KG1 (cell line): ENCODE data around the gene ADIPOR2.
"Not testable (repeated sequence)": the region's sequence is repeated elsewhere in the genome, so short reads cannot be mapped to it uniquely, and the experiment has no call there.

Experiments
- DNase-seq: peaks from one replicate; lab custom pipeline; 2025; lab: John Stamatoyannopoulos, UW

The ADIPOR2 gene

DNA sequence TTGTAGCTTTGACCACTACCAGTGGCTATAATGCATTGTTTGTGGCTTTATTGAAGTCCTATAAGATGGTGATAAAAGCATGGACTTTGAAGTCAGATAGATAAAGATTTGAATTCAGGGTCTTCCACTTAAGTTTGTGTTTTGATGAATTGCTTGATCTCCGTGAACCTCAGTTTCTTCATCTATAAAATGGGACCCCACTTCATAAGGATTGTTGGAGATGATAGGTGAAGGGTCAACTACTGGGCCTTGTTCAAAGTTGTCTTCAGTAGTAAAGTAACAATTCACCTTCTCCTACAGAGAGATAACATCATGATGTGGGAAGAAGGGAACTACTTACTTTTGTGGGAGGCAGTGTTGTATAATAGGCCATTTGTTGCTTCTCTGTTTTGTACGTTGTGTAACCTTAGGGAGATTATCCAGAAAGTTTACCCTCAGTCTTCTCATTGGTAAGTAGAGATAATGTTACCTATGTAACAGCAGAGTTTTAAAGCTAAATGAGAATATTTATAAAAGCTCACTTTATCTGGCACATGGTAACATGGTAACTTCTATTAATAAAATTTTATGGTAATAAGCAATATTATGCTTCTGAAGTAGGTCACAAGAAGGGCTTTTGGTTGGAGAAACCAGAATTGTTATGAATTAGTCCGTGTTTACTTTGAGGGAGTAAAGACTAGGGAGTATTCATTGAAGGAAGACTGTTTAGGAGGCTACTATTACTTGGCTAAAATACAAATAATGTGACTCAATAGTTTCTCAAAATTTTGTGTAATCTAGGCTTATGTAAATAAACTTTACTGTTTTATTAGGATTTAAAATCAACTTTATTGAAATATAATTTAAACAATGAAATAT lies 15.1 kb downstream of the ADIPOR2 start:
- DNase-seq = no peak

DNA sequence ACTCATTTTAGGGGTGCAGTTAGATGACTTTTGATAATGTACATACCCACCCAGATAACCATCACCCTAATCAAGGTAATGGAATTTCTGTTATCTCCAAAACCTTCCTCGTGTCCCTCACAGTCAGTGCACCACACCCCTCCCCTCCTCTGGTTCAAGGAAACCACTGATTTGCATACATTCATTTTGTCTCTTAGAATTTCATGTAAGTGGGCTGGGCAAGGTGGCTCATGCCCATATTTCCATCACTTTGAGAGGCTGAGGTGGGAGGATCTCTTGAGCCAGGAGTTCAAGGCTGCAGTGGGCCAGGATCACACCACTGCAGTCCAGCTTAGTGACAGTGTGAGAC lies 15.7 kb downstream of the ADIPOR2 start:
- no peak for DNase-seq

DNA sequence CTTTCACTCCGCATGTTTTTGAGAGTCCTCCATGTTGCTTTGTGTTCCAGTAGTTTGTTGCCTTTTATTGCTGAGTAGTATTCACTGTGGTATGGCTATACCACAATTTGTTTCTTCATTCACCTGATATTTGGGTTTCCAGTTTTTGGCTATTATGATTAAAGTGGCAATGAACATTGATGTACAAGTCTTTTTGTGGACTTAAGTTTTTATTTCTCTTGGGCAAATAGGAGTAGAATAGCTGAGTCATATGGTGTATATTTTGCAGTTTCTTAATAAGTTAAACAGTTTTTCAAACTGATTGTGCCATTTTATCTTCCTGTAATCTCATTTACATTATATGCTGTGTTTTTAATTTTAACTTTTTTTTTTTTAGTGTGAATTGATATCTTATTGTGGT lies 16.2 kb downstream of the ADIPOR2 start:
- no peak for DNase-seq

DNA sequence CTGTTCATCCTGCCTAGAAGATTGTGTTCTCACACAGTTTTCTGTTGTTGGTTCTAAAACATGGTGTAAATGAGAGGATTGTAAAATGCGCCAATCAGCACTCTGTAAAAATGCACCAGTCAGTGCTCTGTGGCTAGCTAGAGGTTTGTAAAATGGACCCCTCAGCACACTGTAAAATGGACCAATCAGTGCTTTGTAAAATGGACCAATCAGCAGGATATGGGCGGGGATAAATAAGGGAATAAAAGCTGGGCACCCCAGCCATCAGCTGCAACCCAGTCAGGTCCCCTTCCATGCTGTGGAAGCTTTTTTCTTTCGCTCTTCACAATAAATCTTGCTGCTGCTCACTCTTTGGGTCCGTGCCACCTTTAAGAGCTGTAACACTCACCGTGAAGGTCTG lies 19.1 kb downstream of the ADIPOR2 start:
- not testable (repeated sequence) for DNase-seq

DNA sequence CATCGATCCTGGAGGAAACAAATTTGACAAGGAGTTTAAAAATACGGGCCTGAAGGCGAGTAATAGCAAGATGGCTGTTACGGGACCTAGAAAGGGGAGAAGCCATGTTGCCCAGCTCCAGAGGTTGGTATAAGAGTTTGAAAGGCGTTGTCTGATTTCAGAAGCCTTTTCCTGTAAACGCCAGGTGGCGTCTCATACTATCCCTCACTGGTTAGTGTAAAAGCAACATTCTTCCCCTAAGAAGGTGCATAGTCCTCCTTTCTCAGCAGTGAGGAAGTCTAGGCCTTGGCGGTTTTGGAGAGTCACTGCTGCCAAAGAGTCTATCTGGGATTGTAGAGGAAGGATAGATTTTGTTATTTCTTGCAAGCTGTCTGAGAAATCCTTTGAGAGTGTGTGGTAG lies 20.0 kb downstream of the ADIPOR2 start:
- DNase-seq = not testable (repeated sequence)

DNA sequence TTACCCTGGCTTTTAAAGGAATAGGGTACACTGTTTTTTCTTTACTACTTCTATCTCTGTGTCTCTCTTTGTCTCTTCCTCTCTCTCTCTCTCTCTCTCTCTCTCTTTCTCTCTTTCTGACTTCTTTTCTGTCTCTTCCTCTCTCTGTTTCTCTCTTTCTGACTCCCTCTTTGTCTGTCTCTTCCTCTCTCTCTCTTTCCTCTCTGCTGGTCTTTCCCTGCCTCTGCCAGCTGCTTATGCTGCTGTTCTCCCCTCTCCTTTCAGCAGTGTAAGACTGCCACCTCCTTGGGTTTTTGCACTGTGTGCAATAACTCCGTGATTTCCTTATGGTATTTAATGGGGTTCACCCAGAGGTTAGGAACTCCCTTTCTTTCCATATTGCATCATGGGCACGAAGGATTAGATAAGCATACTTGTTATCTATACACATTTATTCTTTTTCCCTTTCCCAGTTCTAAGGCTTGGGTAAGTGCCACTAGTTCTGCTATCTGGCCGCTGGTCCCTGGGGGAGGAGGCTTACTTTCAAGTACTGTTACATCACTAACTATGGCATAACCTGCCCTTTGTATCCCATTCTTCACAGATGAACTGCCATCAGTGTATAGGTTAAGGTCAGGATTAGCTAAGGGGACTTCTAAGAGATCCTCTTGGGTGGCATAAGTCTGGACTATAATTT lies 20.8 kb downstream of the ADIPOR2 start:
- not testable (repeated sequence) for DNase-seq

DNA sequence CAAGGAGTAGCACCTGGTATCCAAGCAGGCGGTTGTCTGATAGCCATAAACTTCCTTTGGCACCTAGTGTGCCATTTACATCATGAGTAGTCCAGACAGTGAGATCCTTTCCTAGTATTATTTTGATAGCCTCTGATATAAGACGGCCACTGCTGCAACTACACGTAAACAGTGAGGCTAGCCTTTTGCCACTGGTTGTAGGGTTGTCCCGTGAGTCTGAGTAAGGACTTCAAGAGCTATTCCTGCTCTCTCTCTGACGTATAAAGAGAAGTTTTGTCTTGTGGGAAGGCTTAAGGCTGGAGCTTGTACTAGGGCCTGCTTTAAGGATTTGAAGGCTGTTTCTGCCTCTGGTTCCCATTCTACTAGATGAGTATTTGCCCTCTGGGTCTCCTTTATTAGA lies 21.4 kb downstream of the ADIPOR2 start:
- DNase-seq = not testable (repeated sequence)

DNA sequence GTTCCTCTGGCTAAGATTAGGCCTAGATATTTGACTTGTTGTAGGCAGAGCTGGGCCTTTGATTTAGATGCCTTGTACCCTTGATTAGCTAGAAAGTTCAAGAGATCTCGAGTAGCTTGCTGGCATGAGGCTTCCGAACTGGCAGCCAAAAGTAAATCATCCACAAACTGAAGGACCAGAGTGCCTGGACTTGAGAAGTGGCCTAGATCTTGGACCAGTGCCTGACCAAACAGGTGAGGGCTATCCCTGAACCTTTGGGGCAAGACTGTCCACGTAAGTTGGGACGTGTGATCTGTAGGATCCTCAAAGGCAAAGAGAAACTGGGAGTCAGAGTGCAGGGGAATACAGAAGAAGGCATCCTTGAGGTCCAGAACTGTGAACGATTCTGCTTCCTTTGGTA lies 22.0 kb downstream of the ADIPOR2 start:
- not testable (repeated sequence) for DNase-seq

DNA sequence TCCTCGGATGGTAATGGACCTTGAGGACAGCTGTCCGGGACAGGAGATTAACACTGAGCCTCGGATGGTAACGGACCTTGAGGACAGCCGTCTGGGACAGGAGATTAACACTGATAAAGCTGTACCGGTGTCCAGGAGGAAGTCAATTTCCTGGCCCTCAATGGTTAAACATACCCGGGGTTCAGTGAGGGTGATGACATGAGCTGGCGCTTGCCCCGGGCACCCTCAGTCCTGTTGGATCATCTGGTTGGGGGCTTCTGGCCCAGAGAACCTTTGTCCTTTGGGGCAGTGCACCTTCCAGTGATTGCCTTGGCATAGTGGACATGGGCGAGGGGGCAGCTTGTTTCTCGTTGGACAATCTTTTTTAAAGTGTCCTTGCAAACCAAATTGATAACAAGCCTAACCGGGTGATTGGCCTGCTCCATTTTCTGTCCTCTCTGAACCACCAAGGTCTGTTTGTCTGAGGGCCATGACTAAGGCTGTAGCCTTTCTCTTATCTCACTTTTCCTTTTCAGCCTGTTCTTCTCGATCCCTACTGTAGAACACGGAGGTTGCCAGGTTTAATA lies 23.0 kb downstream of the ADIPOR2 start:
- DNase-seq = not testable (repeated sequence)

DNA sequence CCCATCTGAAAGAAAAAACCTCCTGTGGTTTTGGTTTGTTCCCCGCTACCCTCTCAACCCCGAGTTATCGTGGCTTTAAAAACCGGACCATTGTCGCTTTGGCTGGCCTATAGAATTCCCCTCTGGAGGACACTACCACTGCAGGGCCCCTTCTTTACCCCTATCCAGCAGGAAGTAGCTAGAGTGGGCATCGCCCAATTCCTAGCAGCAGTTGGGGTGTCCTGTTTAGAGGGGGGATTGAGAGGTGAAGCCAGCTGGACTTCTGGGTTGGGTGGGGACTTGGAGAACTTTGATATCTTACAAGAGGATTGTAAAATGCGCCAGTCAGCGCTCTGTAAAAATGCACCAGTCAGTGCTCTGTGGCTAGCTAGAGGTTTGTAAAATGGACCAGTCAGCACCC lies 24.6 kb downstream of the ADIPOR2 start:
- DNase-seq = not testable (repeated sequence)

DNA sequence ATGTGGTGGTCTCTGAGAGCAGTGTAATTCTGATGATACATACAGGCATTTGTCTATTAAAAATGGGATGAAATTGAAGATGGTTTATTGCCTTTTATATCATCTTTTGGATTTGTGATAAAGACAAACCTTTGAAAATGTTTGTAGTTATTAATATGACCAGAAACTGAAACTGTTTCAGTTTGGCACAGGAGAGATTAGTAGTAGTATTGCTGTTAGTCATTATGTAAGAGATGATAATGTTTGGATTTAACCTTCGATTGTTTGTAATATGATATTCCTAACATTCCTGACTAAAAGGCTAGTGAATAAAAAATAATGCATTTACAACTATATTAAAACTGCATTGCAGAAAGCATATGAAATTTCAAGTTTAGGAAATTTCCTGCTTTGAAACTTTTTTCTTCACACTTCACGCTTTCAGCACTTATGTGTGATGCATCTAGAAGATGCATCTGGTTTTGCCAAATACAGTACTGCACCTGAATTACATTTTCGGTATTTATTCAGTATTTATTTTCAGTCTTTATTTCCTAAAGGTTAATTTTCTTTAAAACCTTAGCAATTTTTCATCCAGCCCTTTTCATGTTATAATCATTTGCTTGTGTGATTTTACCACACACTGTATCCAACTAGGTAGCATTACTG lies 25.5 kb downstream of the ADIPOR2 start:
- DNase-seq = no peak

DNA sequence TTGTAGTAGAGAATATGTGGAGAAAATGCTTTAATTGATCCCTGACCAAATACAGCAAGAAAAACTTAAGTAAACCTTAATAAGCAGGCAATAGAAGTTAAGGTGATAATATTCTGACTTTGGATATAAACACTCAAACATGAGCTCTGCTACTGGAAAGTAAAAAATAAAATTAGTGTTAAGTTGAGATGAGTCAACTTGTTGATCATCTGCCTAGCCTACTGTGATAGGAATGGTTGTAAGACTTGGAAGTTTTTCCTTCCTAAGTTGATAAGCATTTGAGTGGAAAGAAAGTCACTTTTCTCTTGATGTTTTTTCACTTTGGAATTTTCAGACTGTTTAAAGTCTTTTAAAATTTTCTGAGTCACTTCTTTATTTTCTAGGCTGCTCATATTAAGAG lies 26.0 kb downstream of the ADIPOR2 start:
- DNase-seq = no peak

DNA sequence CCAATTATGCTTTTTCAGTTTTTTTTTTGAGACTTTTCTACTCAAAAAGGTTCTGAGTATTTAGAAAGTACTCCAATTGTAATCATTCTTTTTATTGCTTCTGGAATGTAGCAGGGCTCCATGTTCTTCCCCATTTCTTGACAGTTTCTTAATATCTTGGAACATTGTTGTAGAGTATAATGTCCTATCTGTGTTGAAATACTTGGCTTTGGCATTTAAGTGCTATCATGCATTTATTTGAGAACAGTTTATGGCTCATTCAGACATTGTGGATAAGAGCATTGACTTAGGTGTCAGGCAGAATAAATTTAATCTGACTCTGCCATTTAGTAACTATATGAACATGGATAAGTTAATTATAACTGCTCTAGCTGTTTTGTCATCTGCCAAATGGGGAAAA lies 28.3 kb downstream of the ADIPOR2 start:
- DNase-seq = no peak

DNA sequence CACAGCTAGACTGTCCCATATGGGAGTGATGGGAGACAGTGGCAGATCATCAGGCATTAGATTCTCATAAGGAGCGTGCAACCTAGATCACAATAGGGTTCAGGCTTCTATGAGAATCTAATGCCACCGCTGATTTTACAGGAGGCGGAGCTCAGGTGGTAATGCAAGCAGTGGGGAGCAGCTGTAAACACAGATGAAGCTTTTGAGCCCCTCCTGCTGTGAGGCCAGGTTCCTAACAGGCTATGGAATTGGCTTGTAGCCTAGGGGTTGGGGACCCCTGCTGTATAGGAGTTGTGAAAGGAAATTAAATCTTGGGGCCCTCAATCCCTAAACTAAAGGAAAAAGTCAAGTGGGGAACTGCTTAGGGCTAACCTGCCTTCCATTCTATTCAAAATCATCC lies 29.6 kb downstream of the ADIPOR2 start:
- no peak for DNase-seq

DNA sequence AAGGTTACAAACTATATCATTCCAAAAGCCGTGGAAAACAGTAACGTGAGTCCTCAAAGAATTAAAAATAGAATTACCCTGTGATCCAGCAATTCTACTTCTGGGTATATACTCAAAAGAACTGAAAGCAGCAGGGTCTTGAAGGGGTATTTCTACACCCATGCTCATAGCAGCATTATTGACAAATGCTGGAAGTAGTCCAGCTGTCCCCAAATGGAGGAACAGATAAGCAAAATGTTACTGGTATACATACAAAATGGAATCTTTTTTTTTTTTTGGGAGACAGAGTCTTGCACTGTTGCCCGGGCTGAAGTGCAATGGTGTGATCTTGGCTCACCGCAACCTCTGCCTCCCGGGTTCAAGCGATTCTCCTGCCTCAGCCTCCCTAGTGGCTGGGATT lies 32.9 kb downstream of the ADIPOR2 start:
- DNase-seq = no peak

DNA sequence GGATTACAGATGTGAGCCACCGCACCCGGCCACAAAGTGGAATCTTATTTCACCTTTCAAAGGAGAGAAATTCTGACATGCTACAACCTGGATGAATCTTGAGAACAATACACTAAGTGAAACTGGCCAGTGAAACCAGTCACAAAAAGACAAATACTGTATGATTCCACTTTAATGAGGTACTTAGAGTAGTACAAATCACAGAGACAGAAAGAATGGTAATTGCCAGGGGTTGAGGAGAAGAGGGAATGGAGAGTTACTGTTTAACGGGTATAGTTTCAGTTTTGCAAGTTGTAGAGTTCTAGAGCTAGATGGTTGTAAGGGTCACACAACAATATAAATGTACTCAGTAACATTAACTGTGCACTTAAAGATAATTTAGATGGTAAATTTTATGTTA lies 33.4 kb downstream of the ADIPOR2 start:
- DNase-seq = no peak

DNA sequence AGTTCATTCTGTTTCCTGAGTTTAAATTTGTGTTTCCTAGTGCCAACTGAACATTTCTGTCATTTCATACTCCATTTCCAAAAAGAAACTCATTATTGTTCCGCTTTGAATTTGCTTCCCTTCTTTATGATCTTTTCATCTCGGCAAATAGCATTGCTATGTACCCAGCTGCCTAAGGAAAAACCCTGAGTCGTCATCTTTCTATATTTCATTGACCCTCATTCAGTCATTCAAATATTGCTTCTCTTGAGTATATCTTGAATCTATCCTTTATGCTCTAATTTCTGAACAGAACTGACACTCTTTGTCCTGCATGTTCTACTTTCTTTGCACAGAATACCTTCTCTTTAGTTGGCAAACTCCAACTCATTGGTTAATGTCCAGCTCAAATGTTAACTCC lies 35.9 kb downstream of the ADIPOR2 start:
- no peak for DNase-seq

DNA sequence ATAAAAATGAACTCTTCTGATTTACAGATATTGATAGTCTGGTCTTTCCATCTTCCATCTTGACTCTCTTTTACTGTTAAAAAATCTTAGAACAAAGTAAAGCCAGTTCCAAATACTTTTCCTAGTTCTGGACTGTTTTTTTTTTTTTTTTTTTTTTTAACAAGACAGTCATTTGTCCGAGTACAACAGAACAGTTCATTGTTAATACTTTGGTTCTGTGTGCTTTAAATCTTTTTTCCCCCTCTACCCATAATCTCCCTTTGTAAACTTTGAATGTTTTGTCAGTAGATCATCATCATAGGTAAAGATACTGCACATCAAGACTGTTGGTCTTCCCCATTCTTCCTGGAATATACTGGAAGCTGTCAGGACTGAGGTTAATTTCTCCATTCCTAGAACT lies 38.0 kb downstream of the ADIPOR2 start:
- DNase-seq = no peak

DNA sequence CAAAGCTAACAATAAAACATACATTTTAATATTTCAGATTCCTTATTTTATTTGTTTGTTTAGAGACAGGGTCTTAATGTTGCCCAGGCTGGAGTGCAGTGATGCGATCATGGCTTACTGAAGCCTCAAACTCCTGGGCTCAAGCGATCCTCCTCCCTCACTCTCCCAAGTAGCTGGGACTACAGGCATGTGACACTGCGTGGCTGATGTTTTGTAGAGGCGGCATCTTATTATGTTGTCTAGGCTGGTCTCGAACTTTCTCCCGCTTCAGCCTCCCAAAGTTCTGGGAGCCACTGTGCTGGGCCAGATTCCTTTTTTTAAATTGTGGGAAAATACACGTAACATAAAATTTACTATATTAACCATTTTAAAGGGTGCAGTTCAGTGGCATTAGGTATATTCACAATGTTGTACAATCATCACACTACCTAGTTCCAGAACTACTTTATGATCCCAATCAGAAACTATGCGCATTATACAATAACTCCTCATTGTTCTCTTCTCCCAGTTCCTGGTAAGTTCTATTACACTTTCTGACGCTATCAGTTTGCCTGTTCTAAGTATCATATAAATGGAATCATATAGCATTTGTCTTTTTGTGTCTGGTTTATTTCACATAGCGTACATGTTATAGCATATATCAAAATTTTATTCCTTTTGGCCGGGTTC lies 40.3 kb downstream of the ADIPOR2 start:
- DNase-seq = no peak

DNA sequence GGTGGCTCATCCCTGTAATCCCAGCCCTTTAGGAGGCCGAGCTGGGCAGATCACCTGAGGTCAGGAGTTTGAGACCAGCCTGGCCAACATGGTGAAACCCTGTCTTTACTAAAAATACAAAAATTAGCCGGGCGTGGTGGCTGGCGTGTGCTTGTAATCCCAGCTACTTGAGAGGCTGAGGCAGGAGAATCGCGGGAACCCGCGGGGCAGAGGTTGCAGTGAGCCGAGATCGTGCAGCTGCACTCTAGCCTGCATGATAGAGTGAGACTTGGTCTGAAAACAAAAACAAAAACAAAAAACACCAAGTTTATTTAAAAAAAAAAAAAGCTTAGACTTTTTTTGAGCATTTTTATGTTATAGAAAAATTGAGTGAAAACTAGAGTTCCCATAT lies 40.8 kb downstream of the ADIPOR2 start:
- DNase-seq = not testable (repeated sequence)

DNA sequence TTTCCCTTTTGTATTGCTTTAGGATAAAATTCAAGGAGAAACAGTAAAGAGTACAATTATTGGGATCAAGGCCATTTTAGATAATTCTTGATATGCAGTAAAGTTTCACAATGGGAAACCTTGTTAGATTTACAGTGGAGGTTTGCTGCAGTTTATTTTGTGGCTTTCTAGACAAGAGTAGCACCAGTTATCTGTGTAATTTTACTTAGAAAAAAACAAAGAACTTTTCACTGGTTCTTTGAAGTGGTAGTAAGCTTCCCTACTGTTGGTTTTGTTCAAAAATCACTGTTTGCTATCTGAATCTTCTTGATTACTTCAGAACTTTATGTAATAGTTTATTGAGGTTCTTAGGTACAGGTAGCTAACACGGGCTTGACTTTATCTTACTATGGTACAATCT lies 42.0 kb downstream of the ADIPOR2 start:
- DNase-seq = no peak

DNA sequence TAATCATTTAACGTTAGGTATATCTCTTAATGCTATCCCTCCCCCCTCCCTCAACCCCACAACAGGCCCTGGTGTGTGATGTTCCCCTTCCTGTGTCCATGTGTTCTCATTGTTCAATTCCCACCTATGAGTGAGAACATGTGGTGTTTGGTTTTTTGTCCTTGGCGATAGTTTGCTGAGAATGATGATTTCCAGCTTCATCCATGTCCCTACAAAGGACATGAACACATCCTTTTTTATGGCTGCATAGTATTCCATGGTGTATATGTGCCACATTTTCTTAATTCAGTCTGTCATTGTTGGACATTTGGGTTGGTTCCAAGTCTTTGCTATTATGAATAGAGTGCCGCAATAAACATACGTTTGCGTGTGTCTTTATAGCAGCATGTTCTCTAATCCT lies 42.8 kb downstream of the ADIPOR2 start:
- DNase-seq = not testable (repeated sequence)
